AG09309 (cell line): Measurements from ENCODE around the gene SMURF1.

Experiments
- DNase-seq: peaks from one replicate; pipeline ENCODE4 v3.0.0-alpha.2; 2010; ENCODE audit warnings: low read depth
- H3K4me3 ChIP-seq: 2 replicates; pipeline ENCODE4 v1.5.1; 2011; ENCODE audit warnings: mild to moderate bottlenecking, low read depth, low read length, moderate library complexity; ENCODE audit not compliant: control insufficient read depth
- TF ChIP-seq, protein P1 (sequence below): IDR thresholded peaks from 2 replicates; pipeline ENCODE4 v1.5.1; 2011; ENCODE audit warnings: mild to moderate bottlenecking, low read depth, low read length, inconsistent platforms; ENCODE audit not compliant: insufficient read depth, control insufficient read depth; ENCODE audit errors: missing control alignments

Gene SMURF1

DNA sequence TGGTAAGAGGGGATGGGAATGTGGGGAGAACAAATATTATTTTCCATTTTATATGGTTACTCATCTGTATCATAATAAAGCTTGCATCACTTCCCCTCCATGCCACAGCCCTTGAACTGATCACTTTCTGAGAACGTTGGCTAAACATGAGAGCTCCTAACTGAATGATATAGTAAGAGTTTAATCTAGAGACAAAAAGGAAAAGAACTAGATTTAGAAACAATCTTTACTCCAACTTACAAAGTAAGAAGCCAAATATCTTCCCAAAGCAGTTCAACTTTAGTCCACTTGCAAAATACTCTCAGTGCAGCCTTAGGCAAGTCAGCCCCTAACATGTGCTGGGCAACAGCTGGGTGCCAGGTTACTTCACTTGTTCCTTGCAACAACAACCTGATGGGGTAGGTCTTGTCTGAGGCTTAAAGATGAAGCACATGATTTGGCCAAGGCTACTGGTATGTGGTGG lies 20.3 kb downstream of the SMURF1 start:
- DNase-seq: no peak
- no peak overlapping the region for H3K4me3 ChIP-seq
- TF ChIP-seq, protein P1, sequence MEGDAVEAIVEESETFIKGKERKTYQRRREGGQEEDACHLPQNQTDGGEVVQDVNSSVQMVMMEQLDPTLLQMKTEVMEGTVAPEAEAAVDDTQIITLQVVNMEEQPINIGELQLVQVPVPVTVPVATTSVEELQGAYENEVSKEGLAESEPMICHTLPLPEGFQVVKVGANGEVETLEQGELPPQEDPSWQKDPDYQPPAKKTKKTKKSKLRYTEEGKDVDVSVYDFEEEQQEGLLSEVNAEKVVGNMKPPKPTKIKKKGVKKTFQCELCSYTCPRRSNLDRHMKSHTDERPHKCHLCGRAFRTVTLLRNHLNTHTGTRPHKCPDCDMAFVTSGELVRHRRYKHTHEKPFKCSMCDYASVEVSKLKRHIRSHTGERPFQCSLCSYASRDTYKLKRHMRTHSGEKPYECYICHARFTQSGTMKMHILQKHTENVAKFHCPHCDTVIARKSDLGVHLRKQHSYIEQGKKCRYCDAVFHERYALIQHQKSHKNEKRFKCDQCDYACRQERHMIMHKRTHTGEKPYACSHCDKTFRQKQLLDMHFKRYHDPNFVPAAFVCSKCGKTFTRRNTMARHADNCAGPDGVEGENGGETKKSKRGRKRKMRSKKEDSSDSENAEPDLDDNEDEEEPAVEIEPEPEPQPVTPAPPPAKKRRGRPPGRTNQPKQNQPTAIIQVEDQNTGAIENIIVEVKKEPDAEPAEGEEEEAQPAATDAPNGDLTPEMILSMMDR: no peak

- TF ChIP-seq, protein P1: no peak
- DNase-seq: no peak
- H3K4me3 ChIP-seq: no peak overlapping the region
Observed at GRCh38 chr7:99122762-99123161, 21.1 kb downstream of the SMURF1 start.

DNA sequence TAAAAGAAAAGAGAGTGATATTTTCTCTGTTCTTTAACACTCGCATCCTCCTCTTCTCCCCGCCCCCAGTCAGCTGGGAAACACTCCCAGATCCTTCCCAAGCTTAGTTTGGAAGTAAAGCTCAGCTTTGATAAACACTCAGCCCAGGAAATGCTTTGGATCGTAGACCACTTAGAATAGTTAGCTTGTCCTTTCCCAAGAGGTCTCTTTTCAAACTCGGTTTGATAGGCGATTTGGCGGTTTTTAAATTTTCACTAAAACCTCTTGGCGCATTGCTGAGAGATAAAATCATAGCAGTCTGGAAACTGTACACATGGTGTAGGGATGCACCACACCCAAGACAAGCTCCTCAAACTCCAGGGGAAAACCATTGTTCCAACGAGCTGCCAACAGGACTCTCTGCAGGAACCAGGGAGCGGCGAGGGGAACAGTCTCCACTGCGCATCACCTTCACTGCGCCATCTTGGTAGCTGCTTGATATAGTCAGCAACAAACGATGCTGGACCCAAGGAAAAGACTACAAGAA lies 22.3 kb downstream of the SMURF1 start:
- no peak for DNase-seq

GRCh38 chr7:99120916-99121315 lies 23.0 kb downstream of the SMURF1 start:
- TF ChIP-seq, protein P1: no peak
- H3K4me3 ChIP-seq: no peak overlapping the region
- no peak for DNase-seq

More for the DNA sequence above, 22.3 kb downstream of the SMURF1 start:
- TF ChIP-seq, protein P1: no peak
- H3K4me3 ChIP-seq: no peak overlapping the region

GRCh38 chr7:99120501-99120900 lies 23.4 kb downstream of the SMURF1 start:
- DNase-seq: no peak
- no peak overlapping the region for H3K4me3 ChIP-seq
- TF ChIP-seq, protein P1: no peak

DNA sequence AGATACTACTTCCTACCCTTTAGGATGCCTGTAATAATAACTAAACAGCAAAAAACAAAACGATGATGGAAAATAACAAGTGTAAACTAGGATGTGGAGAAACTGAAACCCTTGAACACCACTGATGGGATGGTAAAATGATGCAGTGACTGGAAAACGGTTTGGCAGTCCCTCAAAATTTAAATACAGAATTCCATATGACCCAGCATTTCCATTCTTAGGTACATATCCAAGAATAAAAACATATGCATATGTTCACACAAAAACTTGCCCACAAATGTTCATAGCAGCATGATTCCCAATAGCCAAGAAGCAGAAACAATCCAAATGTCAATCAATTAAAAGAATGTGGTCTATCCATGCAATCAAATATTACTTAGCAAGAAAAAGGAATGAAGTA lies 25.8 kb downstream of the SMURF1 start:
- no peak overlapping the region for H3K4me3 ChIP-seq
- DNase-seq: no peak
- TF ChIP-seq, protein P1: no peak

DNA sequence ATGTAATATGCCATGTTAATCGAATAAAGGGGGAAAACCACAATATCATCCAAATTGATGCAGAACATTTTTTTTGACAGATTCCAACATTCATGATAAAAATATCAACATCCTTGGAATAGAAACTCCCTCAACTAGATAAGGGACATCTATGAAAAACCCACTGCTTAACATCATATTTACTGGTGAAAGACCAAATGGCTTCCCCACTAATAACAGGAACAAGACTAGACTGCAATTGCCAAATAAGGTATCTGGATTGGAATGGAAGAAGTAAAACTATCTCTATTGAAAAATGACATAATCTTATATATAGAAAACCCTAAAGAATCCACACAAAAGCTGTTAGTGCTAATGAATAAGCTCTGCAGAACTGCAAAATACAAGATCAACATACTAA lies 27.8 kb downstream of the SMURF1 start:
- TF ChIP-seq, protein P1: no peak
- DNase-seq: no peak
- no peak overlapping the region for H3K4me3 ChIP-seq
